GM18867 (cell line): Measurements from ENCODE around the gene IDS.
"Not testable (repeated sequence)": the region's sequence is repeated elsewhere in the genome, so short reads cannot be mapped to it uniquely, and the experiment has no call there.

Experiments used
- ATAC-seq: cut with Tn5 transposase; IDR thresholded peaks from one replicate; pipeline ENCODE4 v1.9.1; 2021; ENCODE audit warnings: mild to moderate bottlenecking, moderate library complexity; ENCODE audit not compliant: unreplicated experiment

IDS gene

DNA sequence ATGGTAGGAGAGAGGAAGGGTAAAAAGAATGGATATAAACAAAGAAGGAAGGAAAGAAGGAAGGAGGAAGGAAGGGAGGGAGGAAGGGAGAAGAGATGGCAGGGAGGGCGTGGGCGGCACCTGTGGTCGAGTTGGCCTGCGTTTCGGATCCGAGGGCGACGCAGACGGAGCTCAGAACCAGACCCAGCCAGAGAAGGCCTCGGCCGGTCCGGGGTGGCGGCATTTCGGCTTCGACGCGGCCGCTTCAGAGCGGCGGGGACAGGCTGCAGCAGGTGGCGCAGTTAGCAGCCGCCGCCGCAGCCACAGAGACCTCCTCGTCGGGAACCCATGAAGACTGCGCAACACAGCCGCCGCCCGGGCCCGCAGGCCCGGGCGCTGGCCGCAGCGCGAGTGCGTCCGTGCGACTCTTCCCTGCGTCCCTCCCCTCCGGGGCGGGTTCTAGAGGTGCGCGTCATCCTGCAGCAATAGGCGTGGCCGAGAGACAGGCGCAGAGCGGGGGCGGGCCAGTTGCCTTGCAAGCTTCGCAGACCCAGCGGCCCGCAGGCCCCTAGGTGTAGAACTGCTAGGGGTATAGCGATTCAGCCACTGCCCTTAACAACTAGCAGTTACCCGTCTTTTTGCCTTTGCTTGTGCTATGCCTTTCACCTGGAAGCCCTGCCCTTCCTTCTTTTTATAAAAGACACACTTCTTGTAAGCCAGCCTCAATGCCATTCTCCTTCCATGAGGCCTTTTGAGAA, at the start of gene IDS:
Gene IDS (minus strand): TSS at position 392 of the 737 bp plus-strand sequence. CDS start 169 bp downstream, at position 223.
- ATAC-seq = peak; percentile 74

GRCh38 chrX:149551939-149552248, 46.8 kb upstream of the IDS start:
- not testable (repeated sequence) for ATAC-seq

- ATAC-seq = not testable (repeated sequence)
Observed at GRCh38 chrX:149551245-149551938, 46.3 kb upstream of the IDS start.

- ATAC-seq = not testable (repeated sequence)
Observed at GRCh38 chrX:149550454-149550853, 45.3 kb upstream of the IDS start.

DNA sequence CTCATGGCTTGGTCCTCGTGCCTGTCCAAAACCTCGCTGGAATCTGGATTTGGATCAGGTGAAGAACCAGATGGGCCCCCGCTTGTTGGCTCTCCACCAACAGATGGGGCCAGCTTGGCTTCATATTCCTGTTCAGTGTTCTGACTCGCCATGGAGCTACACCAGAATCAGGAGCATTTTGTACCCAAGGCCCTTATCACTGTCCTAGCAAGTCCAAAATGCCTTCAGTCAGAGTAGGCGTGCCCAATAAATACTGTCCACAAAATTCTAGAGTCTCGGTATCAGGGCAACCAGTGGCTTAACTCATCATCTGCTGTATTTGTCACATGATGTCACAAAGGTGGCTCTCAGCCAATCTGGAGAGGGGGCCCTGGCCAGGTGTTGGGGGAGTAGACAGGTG, 44.6 kb upstream of the IDS start, which contains the start of gene HSFX3:
Gene HSFX3 (minus strand): TSS at position 224 of the 400 bp plus-strand sequence. CDS start 72 bp downstream, at position 152.
- ATAC-seq = not testable (repeated sequence)

- ATAC-seq = not testable (repeated sequence)
Observed at GRCh38 chrX:149547782-149548181, 42.7 kb upstream of the IDS start.

DNA sequence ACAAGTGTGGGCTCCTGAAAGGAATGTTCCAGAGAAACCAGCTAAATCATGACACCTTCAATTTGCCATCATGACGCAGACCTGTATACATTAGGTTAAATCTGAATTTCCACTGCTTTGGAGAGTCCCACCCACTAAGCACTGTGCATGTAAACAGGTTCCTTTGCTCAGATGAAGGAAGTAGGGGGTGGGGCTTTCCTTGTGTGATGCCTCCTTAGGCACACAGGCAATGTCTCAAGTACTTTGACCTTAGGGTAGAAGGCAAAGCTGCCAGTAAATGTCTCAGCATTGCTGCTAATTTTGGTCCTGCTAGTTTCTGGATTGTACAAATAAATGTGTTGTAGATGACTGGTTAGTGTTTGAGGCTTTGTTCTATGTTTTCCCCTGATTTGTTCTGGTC, 41.9 kb upstream of the IDS start:
- not testable (repeated sequence) for ATAC-seq

GRCh38 chrX:149545545-149546543, 40.7 kb upstream of the IDS start:
- ATAC-seq = not testable (repeated sequence)

GRCh38 chrX:149541521-149542047, 36.5 kb upstream of the IDS start:
- no peak for ATAC-seq

GRCh38 chrX:149540621-149541520, 35.8 kb upstream of the IDS start, which contains the start of gene EOLA1:
Gene EOLA1 (plus strand): TSS chrX:149541012. CDS start chrX:149545631, 4,619 bp downstream.
- peak; percentile 67 for ATAC-seq

DNA sequence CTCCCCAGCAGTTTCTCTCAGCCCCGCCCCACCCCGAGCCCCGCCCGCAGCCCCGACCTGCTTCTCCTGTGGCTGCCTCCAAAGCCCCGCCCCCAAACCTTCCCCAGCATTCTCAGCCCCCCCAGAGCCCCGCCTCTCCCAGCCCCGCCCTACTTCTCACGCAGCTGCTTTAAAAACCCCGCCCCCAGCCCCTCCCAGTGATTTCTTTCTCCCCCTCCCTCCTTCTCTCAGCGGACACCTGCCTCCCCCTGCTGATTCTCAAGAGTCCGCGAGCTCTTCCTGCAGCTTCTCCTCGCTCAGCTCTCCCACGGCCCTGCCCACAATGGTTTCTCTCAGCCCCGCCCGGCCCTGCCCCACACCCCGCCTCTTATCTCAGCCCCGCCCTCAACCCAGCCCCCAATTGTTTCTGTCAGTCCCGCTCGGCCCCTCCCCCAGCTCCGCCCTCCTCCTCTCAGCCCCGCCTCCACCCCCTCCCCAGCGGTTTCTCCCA, 35.1 kb upstream of the IDS start:
- peak; percentile 29 for ATAC-seq

DNA sequence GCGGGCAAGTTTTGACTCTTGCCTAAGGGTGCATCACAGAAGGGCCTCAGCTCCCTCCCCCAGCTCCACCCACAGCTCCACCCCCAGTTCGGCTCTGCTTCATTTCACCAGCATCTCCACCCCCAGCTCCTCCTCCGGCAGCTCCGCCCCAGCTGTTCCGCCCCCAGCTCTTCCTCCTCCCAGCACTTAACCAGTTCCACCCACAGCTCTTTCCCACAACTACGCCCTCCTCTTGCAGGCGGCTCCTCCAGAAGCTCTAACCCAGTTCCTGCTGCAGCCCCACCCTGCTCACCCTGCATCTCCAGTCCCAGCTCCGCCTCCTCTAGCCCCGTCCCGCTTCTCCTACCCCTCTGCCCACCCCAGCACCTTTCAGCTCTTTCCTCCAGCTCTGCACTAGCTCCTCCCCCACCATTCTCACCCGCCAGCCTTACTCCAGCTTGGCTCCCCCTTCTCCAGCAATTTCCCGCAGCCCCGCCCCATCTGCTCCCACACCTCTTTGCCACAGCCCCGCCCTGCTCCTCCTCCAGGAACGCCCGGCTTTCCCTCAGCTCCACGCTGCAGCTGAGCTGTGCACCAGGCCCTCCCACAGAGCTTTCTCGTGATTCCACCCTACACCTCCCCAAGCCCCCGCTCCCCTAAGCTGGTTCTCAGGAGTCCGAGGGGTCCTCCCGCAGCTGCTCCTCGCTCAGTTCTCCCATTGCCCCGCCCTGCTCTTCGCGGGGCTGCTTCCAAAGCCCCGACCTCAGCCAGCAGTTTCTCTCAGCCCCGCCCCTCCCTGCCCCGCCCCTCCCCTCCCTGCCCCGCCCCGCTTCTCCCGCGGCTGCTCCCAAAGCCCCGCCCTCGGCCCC, 34.4 kb upstream of the IDS start:
- ATAC-seq = peak; percentile 52

DNA sequence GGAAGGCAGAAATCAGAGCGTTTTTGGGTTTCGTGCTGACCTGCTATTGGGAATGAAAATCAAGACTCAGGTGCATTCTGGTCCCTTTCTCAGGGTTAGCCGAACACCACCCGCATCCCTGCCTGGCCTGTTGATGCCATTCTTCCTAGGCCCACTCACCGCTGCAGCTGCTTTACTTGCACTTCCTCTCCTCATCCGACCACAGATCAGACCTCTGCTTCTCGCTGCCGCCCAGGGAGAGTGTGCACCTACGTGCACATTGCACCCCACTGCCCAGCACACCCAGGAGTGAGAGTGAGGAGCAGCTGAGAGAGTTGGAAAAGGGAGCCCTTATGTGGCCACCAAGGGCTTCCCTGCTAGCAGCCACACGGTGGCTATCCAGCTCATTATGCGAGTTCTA, 32.4 kb upstream of the IDS start:
- not testable (repeated sequence) for ATAC-seq

- ATAC-seq = not testable (repeated sequence)
Observed at GRCh38 chrX:149534926-149535602, 30.0 kb upstream of the IDS start.

- ATAC-seq = not testable (repeated sequence)
Observed at GRCh38 chrX:149533999-149534398, 28.9 kb upstream of the IDS start.

GRCh38 chrX:149532868-149533267, 27.8 kb upstream of the IDS start:
- ATAC-seq = not testable (repeated sequence)

- ATAC-seq = peak; percentile 56
Observed at GRCh38 chrX:149531599-149531998, 26.5 kb upstream of the IDS start.

- no peak for ATAC-seq
Observed at GRCh38 chrX:149528381-149528780, 23.3 kb upstream of the IDS start.
